Epithelial cell of proximal tubule (primary cell): ENCODE measurements around the gene PCMTD2. TPM values are rescaled to one million over a fixed set of nuclear protein-coding genes. Genes with fewer than 3 reads are reported as not detected.

ENCODE experiments used
- DNase-seq: peaks from one replicate; pipeline ENCODE4 v3.0.0-alpha.2; 2011; ENCODE audit warnings: low read depth
- H3K4me3 ChIP-seq: 2 replicates; pipeline ENCODE4 v1.5.1; 2011; ENCODE audit warnings: low read depth, mild to moderate bottlenecking, low read length
- CTCF ChIP-seq: conservative IDR thresholded peaks from 2 replicates; pipeline ENCODE4 v1.5.1; 2012; ENCODE audit warnings: low read depth, mild to moderate bottlenecking, low read length
- total RNA-seq: library from RNA; depleted of rRNA; stranded (reverse); fragments of >200 nt; gene quantifications from 2 replicates; pipeline ENCODE4 v1.2.3, GENCODE V29; 2015

The PCMTD2 gene
- total RNA-seq, 1 donor from 2014 or later: 44.7 TPM

- TF ChIP-seq CTCF: no peak
- DNase-seq: no peak
- no peak overlapping the region for H3K4me3 ChIP-seq
These were observed 2.7 kb downstream of the PCMTD2 start for GRCh38 chr20:64258071-64258823.

DNA sequence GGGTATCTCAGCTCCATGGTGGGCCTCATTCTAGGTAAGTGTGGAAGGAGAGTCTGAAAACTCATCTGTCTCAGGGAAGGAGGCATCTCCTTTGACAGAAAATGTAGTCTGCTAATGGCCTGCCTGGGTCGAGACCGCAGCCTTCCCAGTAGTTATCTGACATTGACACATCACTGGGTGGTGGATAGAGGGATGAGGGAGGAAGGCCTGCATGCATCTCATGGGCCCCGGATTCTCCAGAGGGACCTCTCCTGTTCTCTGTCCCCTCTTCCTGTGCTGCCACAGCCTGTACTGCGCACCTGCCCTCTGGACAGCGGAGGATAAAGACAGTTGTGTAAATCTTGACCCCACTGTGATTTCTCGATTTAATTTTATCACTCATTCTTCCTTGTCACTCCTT is 4.7 kb downstream of the PCMTD2 start:
- TF ChIP-seq CTCF: no peak
- no peak overlapping the region for H3K4me3 ChIP-seq
- no peak for DNase-seq

DNA sequence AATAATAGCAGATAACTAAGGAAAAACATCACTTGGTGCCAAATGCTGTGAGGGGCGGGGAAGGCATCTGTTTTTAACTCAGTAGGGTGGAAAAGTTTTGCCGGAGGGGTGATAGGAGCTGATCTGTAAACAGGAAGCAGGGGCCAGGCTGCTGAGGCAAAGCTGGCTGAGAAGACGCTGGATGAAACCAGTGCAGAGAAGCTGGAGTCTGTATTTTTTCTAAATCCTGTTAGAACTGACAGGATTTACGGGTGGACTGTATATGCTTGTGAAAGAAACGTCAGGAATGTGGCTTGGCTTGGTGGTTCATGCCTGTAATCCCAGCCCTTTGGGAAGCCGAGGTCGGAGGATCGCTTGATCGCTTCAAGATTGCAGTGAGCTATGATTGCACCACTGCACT is 5.6 kb downstream of the PCMTD2 start:
- TF ChIP-seq CTCF: no peak
- H3K4me3 ChIP-seq: no peak overlapping the region
- no peak for DNase-seq

DNA sequence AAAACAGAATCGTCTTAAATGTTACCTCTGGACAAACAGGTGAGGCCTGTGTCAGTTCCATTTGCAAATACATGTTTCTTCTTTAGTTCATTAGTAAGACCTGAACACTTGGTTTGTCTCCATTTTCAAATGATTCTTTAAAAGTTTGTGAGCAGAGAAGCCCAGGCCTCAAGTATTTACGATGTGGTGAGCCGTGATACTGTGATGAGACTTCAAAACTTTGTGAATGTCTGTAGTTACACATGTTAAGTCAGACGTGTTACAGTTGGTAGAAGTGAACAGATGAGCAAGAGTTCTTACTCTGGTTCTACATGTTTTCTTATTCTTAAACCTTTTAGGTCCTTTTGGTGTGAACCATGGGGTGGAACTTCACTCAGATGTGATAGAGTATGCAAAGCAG is 8.5 kb downstream of the PCMTD2 start:
- no peak for DNase-seq
- no peak for TF ChIP-seq CTCF
- no peak overlapping the region for H3K4me3 ChIP-seq

- no peak for DNase-seq
- no peak for TF ChIP-seq CTCF
- no peak overlapping the region for H3K4me3 ChIP-seq
These were observed 9.7 kb downstream of the PCMTD2 start for GRCh38 chr20:64265201-64265600.

- H3K4me3 ChIP-seq: no peak overlapping the region
- DNase-seq: no peak
- TF ChIP-seq CTCF: no peak
These were observed 11.4 kb downstream of the PCMTD2 start for GRCh38 chr20:64266988-64267387.

- no peak for TF ChIP-seq CTCF
These were observed 12.6 kb downstream of the PCMTD2 start for GRCh38 chr20:64268174-64268573.

More at GRCh38 chr20:64268174-64268573, 12.6 kb downstream of the PCMTD2 start:
- DNase-seq: no peak
- H3K4me3 ChIP-seq: no peak overlapping the region
